Measurements from ENCODE around the gene FRMD8.
"Not testable (repeated sequence)": the region's sequence is repeated elsewhere in the genome, so short reads cannot be mapped to it uniquely, and the experiment has no call there.

FRMD8 gene

DNA sequence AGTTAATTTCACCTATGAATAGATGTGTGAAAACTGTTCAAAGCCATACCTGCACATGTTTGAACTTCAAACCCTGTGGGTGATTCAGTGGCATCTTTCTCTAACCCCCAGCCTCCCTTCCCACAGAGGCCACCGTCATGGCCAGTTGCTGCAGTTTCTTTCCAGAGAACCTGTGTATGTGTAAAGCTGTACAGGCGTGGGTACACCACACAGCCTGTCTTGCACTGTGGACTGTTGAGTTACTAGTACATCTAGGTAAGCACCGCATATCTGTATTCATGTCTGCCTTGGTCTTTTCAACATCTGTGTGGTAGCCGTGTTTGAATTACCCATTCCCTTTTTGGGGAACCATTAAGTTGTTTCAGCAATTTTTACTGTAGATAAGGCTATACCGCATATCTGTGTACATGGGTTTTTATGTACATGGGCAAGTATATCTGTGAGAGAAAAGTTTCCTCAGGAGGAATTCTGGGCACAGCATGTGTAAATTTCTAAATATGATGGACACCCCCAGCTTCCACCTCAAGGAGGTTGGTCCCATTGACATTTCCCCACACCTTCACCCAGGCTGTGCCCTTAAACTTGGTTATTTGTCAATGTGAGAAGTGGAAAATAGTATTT lies 50.1 kb downstream of the FRMD8 start:
- DNase-seq (ENCODE audit: low read depth) = no peak

DNA sequence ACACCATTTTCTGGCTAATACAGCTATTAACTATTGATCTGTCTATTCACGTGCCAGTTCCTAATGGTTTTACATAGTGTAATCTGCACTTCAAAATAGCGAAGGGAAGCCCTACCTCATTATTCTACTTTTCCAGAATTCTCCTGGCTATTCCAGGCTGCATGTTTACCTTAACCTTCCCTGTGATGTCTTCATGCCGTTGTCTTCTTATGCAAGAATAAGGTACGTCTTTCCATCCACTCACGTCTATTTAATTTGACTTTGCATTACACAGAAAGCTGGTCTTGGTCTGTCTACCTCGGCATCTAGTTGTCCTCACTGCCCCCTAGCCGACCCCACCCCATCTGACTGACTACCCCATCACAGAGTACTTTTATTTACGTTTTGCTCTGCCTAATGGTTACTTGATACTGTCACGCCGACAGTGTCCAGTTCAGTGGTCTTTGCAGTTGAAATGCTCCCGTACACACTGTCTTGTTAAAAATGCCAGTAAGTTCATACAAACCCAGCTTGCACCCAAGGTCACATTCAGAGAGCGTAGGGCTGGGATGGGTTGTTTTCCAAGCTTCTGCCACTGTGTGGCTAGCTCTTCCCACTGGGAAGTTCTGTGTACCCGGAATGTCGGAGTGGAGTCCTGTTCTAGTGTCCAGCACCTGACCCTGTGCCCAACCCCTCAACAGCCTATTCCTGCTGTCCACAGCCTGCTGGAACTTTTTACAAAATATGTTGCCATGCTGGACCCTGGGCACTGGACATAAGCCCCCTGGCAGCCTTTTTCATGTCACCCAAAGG lies 51.2 kb downstream of the FRMD8 start:
- DNase-seq (ENCODE audit: low read depth) = no peak

DNA sequence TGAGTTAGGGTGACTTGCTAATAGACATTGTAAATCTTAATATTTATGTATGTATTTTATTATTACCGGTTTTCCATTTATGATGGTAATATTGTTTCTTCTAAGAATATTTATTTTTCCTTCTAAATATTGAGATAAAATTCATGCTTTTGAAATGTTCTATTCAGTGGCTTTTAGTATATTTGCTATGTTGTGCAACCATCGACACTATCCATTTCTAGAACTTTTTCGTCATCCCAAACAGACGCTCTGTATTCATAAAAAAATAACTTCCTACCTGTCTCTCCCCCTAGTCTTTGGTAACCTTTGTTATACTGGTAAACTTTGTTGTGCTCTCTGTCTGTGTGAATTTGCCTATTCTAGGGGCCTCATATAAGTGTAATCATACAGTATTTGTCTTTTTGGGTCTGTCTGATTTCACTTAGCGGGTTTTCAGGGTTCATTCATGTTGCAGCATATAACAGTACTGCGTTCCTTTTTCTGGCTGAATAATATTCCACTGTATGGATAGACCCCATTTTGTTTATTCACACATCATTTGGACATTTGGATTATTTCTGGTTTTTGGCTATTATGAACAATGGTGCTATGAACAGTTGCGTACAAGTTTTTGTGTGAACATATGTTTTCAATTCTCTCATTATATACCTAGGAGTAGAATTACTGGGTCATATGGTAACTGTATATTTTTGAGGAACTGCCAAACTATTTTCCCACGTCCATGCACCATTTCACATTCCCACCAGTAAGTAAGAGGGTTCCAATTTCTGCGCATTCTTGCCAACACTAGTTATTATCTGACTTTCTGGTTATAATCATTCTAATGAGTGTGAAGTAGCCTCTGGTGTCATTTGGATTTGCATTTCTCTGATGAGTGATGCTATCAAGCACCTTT lies 52.1 kb downstream of the FRMD8 start:
- DNase-seq (ENCODE audit: low read depth) = no peak

GRCh38 chr11:65439331-65440181 lies 53.1 kb downstream of the FRMD8 start:
- DNase-seq (ENCODE audit: low read depth) = no peak

DNA sequence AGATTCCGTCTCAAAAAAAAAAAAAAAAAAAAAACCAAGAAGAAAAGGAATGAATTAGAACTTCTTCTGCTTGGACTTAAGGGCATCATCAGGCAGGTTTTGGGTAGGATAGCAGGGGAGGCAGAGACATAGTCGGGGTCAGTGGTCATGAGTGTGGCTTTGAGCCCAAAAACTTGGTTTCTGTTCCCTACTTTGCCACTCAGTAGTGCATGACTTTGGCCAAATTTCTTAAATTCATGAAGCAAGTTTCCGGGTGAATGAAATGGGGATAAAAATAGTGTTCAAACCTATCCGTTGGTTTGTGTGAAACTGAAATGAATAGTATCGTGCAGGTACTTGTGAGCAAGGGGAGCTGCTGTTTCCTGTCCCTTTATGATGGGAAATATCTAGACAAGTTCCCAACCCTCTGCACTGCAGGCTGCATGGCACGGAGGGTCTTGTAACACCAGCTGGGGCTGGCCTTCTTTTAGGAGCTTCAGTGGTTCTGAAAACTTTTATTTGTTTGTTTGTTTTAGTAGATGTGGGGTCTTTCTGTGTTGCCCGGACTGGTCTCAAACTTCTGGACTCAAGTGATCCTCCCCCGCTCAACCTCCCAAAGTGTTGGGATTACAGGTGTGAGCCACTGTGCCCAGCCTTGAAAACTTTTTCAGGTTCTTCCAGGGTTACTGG lies 54.5 kb downstream of the FRMD8 start:
- DNase-seq (ENCODE audit: low read depth) = no peak

DNA sequence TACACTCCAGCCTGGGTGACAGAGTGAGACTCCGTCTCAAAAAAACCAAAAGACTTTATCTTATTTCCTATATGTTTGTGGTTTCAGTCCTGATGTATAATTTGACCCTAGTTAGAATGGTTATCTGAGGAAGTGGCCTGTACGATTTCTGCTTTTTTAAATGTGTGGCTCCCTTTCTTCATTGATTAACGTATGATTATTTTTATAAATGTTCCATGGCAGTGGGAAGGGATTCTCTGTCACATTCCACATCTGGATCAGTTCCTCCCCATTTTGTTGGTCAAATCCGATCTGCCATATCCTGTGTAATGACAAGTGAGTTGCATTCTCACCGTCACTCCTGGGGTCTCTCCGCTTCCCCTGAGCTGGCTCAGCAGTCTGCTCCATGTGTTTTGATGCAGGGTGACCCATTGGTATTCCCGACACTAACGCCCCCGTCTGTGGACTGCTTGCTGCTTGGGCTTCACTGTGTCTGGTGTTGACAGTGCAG lies 56.5 kb downstream of the FRMD8 start:
- no peak for DNase-seq (ENCODE audit: low read depth)

DNA sequence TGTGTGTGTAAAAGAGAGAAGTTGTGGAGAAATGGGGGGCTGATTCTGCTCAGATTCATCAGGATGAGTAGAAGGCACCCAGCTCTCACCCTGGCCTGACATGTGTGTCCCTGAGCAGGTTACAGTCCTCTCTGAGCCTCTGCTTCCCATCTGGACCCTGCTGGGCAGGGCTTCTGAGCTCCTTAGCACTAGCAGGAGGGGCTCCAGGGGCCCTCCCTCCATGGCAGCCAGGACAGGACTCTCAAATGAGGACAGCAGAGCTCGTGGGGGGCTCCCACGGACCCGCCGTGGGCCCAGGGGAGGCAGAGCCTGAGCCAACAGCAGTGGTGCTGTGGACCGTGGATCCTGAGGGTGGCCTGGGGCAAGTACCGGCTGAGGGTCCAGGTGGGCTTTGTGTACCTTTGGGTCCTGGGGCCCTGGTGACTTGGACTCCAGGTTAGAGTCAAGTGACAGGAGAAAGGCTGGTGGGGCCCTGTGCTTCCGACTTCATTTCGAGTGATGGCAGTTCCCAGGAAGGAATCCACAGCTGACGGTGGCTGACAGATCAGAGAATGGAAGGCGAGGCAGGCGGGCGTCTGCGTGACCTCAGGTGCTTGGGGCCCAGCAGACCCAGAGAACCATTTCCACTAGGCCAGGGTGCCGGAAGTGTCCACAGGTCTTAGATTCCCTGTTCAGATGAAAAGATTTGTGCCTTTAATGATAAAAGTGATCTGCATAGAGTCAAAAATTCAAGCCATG lies 58.0 kb downstream of the FRMD8 start:
- DNase-seq (ENCODE audit: low read depth) = no peak

DNA sequence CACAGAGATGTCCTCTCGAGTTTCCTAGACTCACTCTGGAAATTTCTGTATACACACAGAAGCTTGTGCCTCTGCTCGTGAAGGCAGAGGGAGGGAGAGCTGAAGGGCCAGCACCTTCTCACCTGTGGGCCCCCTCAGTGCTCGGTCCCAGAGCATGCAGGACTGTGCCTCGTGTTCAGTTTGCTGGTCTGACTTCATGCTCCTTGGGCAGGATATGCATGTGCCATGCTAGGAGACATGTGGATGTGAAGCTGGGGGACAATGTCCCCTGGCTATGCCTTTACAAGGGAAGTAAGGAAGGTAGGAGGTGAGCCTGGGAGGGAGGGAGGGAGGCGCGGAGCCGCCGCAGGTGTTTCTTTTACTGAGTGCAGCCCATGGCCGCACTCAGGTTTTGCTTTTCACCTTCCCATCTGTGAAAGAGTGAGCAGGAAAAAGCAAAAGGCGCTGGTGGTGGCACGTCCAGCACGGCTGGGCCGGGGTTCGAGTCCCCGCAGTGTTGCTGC lies 58.7 kb downstream of the FRMD8 start:
- no peak for DNase-seq (ENCODE audit: low read depth)

GRCh38 chr11:65445604-65446445 lies 59.4 kb downstream of the FRMD8 start:
- no peak for DNase-seq (ENCODE audit: low read depth)

- DNase-seq (ENCODE audit: low read depth) = no peak
Measured at GRCh38 chr11:65446446-65447277, 60.2 kb downstream of the FRMD8 start.

GRCh38 chr11:65448074-65448417 lies 61.6 kb downstream of the FRMD8 start:
- no peak for DNase-seq (ENCODE audit: low read depth)

DNA sequence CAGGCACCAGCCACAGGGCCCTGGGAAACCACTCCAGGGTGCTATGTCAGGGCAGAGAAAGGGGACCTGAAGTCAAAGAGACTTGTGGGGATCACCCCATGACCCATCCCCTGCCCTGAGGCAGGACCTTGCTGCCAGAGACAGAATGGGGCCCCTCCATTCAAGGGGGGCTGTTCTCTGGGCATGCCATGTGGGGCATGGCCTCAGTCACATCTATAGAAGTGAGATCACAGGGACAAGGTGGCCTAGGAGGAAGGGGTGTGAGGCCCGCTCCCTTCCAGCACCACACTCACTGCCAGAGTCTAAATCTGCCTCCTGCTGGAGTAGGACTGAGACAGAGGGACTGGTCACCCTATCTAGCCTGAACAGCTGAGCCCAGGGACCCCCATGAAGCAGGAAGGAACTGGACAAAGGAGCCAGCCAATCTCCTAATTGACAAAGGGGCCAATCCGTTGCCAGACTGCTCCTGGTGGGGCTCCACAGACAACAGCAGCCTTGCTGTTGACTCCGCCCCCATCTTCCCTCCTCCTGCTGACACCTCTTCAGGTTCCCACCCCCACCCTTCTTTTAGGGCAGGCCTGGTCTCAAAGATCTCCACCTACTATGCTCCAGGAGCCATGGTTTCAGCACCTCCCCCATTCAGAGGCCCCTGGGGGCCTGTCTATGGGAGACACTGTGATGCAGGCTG lies 62.1 kb downstream of the FRMD8 start:
- no peak for DNase-seq (ENCODE audit: low read depth)

GRCh38 chr11:65451301-65451700 lies 64.9 kb downstream of the FRMD8 start:
- DNase-seq (ENCODE audit: low read depth) = not testable (repeated sequence)

GRCh38 chr11:65452259-65452658 lies 65.8 kb downstream of the FRMD8 start:
- DNase-seq (ENCODE audit: low read depth) = not testable (repeated sequence)

GRCh38 chr11:65452806-65453490 lies 66.5 kb downstream of the FRMD8 start:
- no peak for DNase-seq (ENCODE audit: low read depth)

GRCh38 chr11:65454311-65454695 lies 67.9 kb downstream of the FRMD8 start:
- DNase-seq (ENCODE audit: low read depth) = no peak

Data from stimulated activated CD8-positive, alpha-beta memory T cell treated with anti-CD3 and anti-CD28 coated beads, Interleukin-15, amount 100 ng/mL, for 1 hour (primary cell).